Body of pancreas (tissue), 4 donors: Measurements from ENCODE around the gene KLC4. TPM values are rescaled to one million over a fixed set of nuclear protein-coding genes. Genes with fewer than 3 reads are reported as not detected.

Experiments used
- ATAC-seq: fragments of 150-250 bp; one replicate; pipeline ENCODE4 v1.9.1; 2016
- DNase-seq, 4 donors: peaks; one replicate each; pipeline ENCODE4 v3.0.0-alpha.2; 2019
- H3K27ac ChIP-seq, 4 donors: fragments of 200-600 bp; sonication (generic); 1 replicate in 3 of 4; 2 replicates in 1 of 4; pipeline versions ENCODE4 v1.5.1 to v1.6.1; 2016 to 2019; ENCODE audit warnings: mild to moderate bottlenecking in 1 of 4, mixed read lengths in 1 of 4, moderate library complexity in 1 of 4
- H3K27me3 ChIP-seq, 2 donors: fragments of 200-600 bp; sonication (generic); one replicate each; pipeline ENCODE4 v1.6.0; 2016; ENCODE audit warnings: mild to moderate bottlenecking in 1 of 2
- H3K36me3 ChIP-seq, 2 donors: fragments of 200-600 bp; sonication (generic); replicated peaks in 1 of 2; 2 replicates each; pipeline ENCODE4 v1.5.1; 2016; ENCODE audit warnings: low read depth in 2 of 2; ENCODE audit not compliant: insufficient read depth in 1 of 2
- H3K4me1 ChIP-seq: fragments of 200-600 bp; sonication (generic); one replicate; pipeline ENCODE4 v1.6.0; 2016
- H3K4me3 ChIP-seq, 2 donors: fragments of 200-600 bp; sonication (generic); 1 replicate in 1 of 2; 2 replicates in 1 of 2; pipeline ENCODE4 v1.5.1; 2016 to 2019
- H3K9me3 ChIP-seq, 3 donors: fragments of 200-600 bp; sonication (generic); 1 replicate in 2 of 3; 2 replicates in 1 of 3; pipeline ENCODE4 v1.5.1; 2016
- POLR2A ChIP-seq, 3 donors: fragments of 450-650 bp; IDR thresholded peaks; one replicate each; pipeline ENCODE4 v1.6.1; 2016; ENCODE audit warnings: antibody characterized with exemption in 3 of 3, mild to moderate bottlenecking in 2 of 3
- WGBS, 2 donors: methylation state at CpG; one replicate each; pipeline ENCODE4 v1.1.5; 2017; 5-methylcytosine and 5-hydroxymethylcytosine counted together
- intact Hi-C: fragments of 100-400 bp; cut with DNase I; formaldehyde crosslinking; loops from one replicate; pipeline ENCODE4 v1.15.1; 2023
- total RNA-seq, 2 donors: library from RNA; depleted of rRNA; stranded (reverse); fragments of >200 nt; gene quantifications; one replicate each; pipeline ENCODE4 v1.1.0, GENCODE V29; 2016
- TF ChIP-seq, protein P1 (sequence below), 7 experiments: fragments of 450-650 bp in 4 of 7; fragments of 200-600 bp in 3 of 7; sonication (generic) in 3 of 7; IDR thresholded peaks; one replicate each; pipeline ENCODE4 v1.5.1; 2016 to 2019; ENCODE audit warnings: antibody characterized with exemption in 7 of 7

Gene KLC4
- total RNA-seq, 2 donors from 2014 or later: 19.8 to 33.5 TPM

DNA sequence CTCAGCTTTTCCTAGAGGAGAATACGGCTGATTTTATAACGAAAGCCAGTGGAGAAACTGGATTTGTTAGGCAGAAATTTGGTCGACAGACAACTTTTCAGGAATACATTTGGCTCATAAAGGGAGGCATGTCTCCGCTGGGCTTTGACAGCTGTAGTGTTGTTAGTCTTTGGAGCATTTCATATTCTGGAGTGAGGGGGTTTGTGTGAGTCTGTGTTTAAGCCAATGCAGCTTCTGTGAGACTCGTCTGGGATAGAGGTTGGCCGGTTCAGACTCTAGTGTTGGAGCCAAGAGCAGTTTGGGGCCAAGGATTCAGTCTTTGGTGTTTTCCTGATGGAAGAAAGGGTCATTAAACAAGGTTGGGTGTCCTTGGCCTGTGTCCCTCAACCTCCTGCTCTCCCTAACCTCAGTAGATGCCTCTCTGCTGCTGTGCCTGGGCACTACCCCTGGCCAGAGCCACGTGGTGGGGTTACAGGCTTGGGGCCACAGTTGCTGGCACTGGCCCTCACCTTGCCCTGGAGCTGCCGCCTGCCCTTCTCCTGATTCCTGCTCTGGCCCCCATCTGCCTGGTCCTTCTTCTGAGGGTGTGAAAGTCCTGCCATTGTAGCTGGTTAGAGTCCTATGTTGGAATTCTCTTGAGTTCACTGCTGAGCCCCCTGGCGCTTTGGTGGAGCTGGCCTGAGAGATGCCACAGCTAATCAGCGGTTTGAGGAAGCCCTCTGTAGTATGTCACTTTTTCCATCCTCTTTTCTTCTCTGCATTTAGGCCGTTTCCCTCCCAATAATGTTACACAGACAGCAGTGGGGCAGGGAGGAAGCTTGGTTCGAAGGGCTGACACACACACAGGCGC, 23.6 kb downstream of the KLC4 start:
- DNase-seq (no peak), ATAC-seq (no peak)
- Histone ChIP-seq H3K9me3 (no peaks in the 10 kb centered on the region), H3K4me3 (no peak overlapping the region), H3K27me3 (no peaks in the 10 kb centered on the region), H3K27ac (no peak overlapping the region), H3K4me1 (no peaks in the 10 kb centered on the region), H3K36me3 (no peaks in the 10 kb centered on the region)
- no peak for TF ChIP-seq POLR2A (IDR thresholded peaks at IDR 0.05)
- TF ChIP-seq, protein P1, sequence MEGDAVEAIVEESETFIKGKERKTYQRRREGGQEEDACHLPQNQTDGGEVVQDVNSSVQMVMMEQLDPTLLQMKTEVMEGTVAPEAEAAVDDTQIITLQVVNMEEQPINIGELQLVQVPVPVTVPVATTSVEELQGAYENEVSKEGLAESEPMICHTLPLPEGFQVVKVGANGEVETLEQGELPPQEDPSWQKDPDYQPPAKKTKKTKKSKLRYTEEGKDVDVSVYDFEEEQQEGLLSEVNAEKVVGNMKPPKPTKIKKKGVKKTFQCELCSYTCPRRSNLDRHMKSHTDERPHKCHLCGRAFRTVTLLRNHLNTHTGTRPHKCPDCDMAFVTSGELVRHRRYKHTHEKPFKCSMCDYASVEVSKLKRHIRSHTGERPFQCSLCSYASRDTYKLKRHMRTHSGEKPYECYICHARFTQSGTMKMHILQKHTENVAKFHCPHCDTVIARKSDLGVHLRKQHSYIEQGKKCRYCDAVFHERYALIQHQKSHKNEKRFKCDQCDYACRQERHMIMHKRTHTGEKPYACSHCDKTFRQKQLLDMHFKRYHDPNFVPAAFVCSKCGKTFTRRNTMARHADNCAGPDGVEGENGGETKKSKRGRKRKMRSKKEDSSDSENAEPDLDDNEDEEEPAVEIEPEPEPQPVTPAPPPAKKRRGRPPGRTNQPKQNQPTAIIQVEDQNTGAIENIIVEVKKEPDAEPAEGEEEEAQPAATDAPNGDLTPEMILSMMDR (IDR thresholded peaks at IDR 0.05): no peak
- 72 to 80% methylated on average over 10 to 13 of the region's 13 CpGs for WGBS, 2 donors
- intact Hi-C loops: no loop called here

DNA sequence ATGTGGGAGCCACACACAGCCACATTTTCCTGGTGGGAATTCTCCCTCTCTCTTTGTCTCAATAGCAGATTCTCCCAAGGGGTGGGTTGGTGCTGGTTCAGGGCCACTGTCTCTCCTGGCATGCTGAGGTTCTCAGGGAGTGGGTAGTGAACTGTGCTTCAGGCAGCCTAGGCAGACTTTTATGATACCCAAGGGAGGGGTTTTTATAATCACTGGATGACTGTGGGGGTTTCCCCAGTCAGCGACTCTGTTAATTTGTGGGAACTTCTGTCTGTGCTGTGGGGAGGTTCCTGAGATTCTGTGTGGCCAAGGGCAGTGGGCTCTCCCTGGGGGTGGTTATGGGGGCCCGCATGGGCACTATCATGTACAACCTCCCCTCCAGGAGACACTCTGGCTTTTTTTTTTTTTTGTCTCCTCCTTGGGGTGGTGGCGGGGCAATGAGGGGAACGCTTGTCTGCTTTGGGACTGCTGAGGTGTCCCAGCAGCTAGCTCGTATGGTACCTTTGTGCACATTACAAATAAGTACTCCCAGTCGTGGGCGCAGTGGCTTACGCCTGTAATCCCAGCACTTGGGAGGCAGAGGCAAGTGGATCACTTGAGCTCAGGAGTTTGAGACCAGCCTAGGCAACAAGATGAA, 26.7 kb downstream of the KLC4 start:
- 69 to 80% methylated on average over 8 of the region's 8 CpGs for WGBS, 2 donors
- Histone ChIP-seq H3K4me1 (peaks cover 20% of the 10 kb centered on the region), H3K9me3 (no peaks in the 10 kb centered on the region), H3K27me3 (no peaks in the 10 kb centered on the region), H3K36me3 (no peaks in the 10 kb centered on the region), H3K27ac (no peak overlapping the region), H3K4me3 (no peak overlapping the region)
- intact Hi-C loops: no loop called here
- no peak for ATAC-seq
- DNase-seq: no peak
- no peak for TF ChIP-seq POLR2A (IDR thresholded peaks at IDR 0.05)
- TF ChIP-seq, protein P1 (IDR thresholded peaks at IDR 0.05): no peak

DNA sequence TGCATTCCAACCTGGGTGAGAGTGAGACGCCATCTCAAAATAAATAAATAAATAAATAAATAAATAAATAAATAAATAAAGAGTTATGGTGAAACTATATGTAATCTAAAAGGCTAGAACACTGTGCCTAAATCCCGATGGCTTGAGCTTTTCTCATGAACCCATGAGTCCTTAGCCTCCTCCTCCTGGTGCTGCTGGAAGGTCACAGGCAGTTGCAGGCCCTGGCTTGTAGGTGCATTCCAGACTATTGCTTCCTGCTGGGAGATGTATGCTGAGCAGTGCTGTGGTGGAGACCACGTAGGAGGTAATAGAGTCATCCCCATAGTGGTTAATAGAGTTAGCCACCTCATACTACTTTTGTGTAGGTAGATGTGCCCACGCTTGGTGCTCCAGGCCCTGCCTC, 29.2 kb downstream of the KLC4 start:
- WGBS, 2 donors: 85 to 90% methylated on average over 4 of the region's 4 CpGs
- Histone ChIP-seq H3K36me3 (no peaks in the 10 kb centered on the region), H3K4me3 (no peak overlapping the region), H3K27ac (peak overlapping the region in 3 of 4 donors; percentile 75 to 80 (median 77)), H3K27me3 (no peaks in the 10 kb centered on the region), H3K4me1 (peaks cover 20% of the 10 kb centered on the region), H3K9me3 (no peaks in the 10 kb centered on the region)
- no peak for DNase-seq
- TF ChIP-seq POLR2A (IDR thresholded peaks at IDR 0.05): no peak
- TF ChIP-seq, protein P1 (IDR thresholded peaks at IDR 0.05): no peak
- intact Hi-C loops: no loop called here
- peak; percentile 39 for ATAC-seq

DNA sequence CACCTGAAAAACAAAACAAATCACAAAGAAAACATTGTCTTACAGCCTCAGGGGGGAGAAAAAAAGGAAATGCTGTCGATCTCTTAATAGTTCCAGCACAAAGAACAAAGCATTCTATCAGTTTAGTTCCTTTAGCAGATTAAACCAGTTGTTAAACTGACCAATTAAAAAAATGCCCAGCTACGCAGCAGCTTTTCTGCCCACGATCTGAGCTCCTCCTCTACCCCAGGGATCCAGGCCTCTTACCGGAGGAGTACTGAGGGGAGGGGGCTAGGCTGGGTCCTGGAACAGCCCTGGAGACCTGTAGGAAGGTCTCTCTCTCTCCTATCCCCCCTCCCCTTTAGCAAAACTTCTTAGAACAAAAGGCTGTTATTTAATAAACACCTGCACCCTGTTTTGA, 30.0 kb downstream of the KLC4 start:
- no peak overlapping the region for H3K4me3 ChIP-seq
- WGBS, 2 donors: 36 to 52% methylated on average over 4 of the region's 4 CpGs

More for the DNA sequence above, 30.0 kb downstream of the KLC4 start:
- ATAC-seq (peak; percentile 61), DNase-seq (peak in 1 of 4 donors; percentile 14)
- Histone ChIP-seq H3K9me3 (no peaks in the 10 kb centered on the region), H3K36me3 (no peaks in the 10 kb centered on the region), H3K27ac (peak overlapping the region; percentile 22 to 80 (median 76)), H3K27me3 (no peaks in the 10 kb centered on the region), H3K4me1 (peaks cover 20% of the 10 kb centered on the region)
- no peak for TF ChIP-seq POLR2A (IDR thresholded peaks at IDR 0.05)
- TF ChIP-seq, protein P1 (IDR thresholded peaks at IDR 0.05): no peak
- intact Hi-C loops: no loop called here
